B cell (primary cell): Measurements from ENCODE around the gene FLNB. TPM values are rescaled to one million over a fixed set of nuclear protein-coding genes. Genes with fewer than 3 reads are reported as not detected.

Experiments
- ATAC-seq: fragments of 200-7000 bp; cut with Tn5 transposase; one replicate; pipeline ENCODE4 v1.10.0; 2021; ENCODE audit warnings: low read depth, mild to moderate bottlenecking, moderate number of reproducible peaks, moderate library complexity
- CTCF ChIA-PET: fragments of 350-600 bp; sonication (Branson Sonifier 250); formaldehyde crosslinking; loops from one replicate; lab custom pipeline; 2021; ENCODE audit warnings: antibody characterized with exemption, inconsistent platforms; lab: Charles Lee
- POLR2A ChIA-PET: fragments of 350-600 bp; sonication (Branson Sonifier 250); formaldehyde crosslinking; loops from one replicate; lab custom pipeline; 2021; ENCODE audit warnings: antibody characterized with exemption; lab: Charles Lee
- DNase-seq: peaks from one replicate; pipeline ENCODE4 v3.0.0; 2013
- H2AFZ ChIP-seq: 2 replicates; pipeline ENCODE4 v1.6.1; 2012; ENCODE audit warnings: mild to moderate bottlenecking, low read depth, low read length; ENCODE audit not compliant: insufficient read depth, poor library complexity, severe bottlenecking
- H3K27ac ChIP-seq, 2 donors: 1 replicate in 1 of 2; 2 replicates in 1 of 2; pipeline ENCODE4 v1.5.1; 2012 to 2013; ENCODE audit warnings: low read length in 2 of 2, mild to moderate bottlenecking in 2 of 2, moderate library complexity in 1 of 2
- H3K27me3 ChIP-seq, 4 experiments: fragments of 200-600 bp in 1 of 4; sonication (generic) in 1 of 4; replicated peaks in 1 of 4; 1 replicate in 2 of 4; 2 replicates in 2 of 4; pipeline versions ENCODE4 v1.6.1 to v1.7.0; 2013 to 2016; ENCODE audit warnings: low read length in 3 of 4, mild to moderate bottlenecking in 2 of 4, mixed read lengths in 1 of 4, moderate library complexity in 1 of 4; ENCODE audit not compliant: insufficient read depth in 4 of 4, control insufficient read depth in 3 of 4; ENCODE audit errors: control extremely low read depth in 1 of 4
- H3K36me3 ChIP-seq, 2 experiments: replicated peaks in 1 of 2; 1 replicate in 1 of 2; 2 replicates in 1 of 2; pipeline versions ENCODE4 v1.6.1 to v1.7.1; 2013; ENCODE audit warnings: low read length in 1 of 2; ENCODE audit not compliant: insufficient read depth in 2 of 2, control insufficient read depth in 1 of 2; ENCODE audit errors: control extremely low read depth in 1 of 2, extremely low read depth in 1 of 2
- H3K4me1 ChIP-seq, 2 donors: fragments of 200-600 bp in 1 of 2; sonication (generic) in 1 of 2; 1 replicate in 1 of 2; 2 replicates in 1 of 2; pipeline versions ENCODE4 v1.5.1 to v1.6.1; 2013 to 2017; ENCODE audit warnings: low read length in 2 of 2; ENCODE audit not compliant: control insufficient read depth in 2 of 2, insufficient read depth in 2 of 2
- H3K4me2 ChIP-seq: replicated peaks from 2 replicates; pipeline ENCODE3; 2012; ENCODE audit warnings: mild to moderate bottlenecking, low read depth, low read length; ENCODE audit not compliant: poor library complexity, severe bottlenecking
- H3K4me3 ChIP-seq, 5 experiments: fragments of 200-600 bp in 1 of 5; sonication (generic) in 1 of 5; 1 replicate in 3 of 5; 2 replicates in 2 of 5; pipeline versions ENCODE4 v1.5.1 to v1.7.0; 2011 to 2016; ENCODE audit warnings: low read length in 4 of 5, mild to moderate bottlenecking in 4 of 5, low read depth in 2 of 5, control low read depth in 1 of 5, moderate library complexity in 1 of 5; ENCODE audit not compliant: insufficient read depth in 1 of 5; ENCODE audit errors: control extremely low read depth in 1 of 5, extremely low read depth in 1 of 5
- H3K79me2 ChIP-seq: fragments of 200-600 bp; sonication (generic); one replicate; pipeline ENCODE4 v1.6.0; 2016; ENCODE audit warnings: low read length; ENCODE audit not compliant: control insufficient read depth, insufficient read depth
- H3K9ac ChIP-seq: fragments of 200-600 bp; sonication (generic); 2 replicates; pipeline ENCODE4 v1.6.1; 2017; ENCODE audit warnings: mild to moderate bottlenecking, low read length, moderate library complexity
- H3K9me3 ChIP-seq, 3 donors: one replicate each; pipeline versions ENCODE4 v1.6.1 to v1.7.1; 2013; ENCODE audit warnings: low read length in 2 of 3; ENCODE audit not compliant: control insufficient read depth in 2 of 3, insufficient read depth in 1 of 3; ENCODE audit errors: control extremely low read depth in 1 of 3
- H4K20me1 ChIP-seq: 2 replicates; pipeline ENCODE4 v1.6.0; 2012; ENCODE audit warnings: mild to moderate bottlenecking, low read length; ENCODE audit not compliant: insufficient read depth, control insufficient read depth, poor library complexity, severe bottlenecking
- H3K27ac Mint-ChIP-seq: one replicate; pipeline ENCODE4 v1.8.0; 2021; ENCODE audit warnings: mixed read lengths
- H3K27me3 Mint-ChIP-seq: one replicate; pipeline ENCODE4 v1.8.0; 2021; ENCODE audit warnings: mixed read lengths
- H3K4me1 Mint-ChIP-seq: one replicate; pipeline ENCODE4 v1.8.0; 2021; ENCODE audit warnings: mixed read lengths
- H3K4me3 Mint-ChIP-seq: one replicate; pipeline ENCODE4 v1.8.0; 2021; ENCODE audit warnings: mixed read lengths
- H3K9me3 Mint-ChIP-seq: one replicate; pipeline ENCODE4 v1.8.0; 2022; ENCODE audit warnings: mixed read lengths; ENCODE audit not compliant: insufficient read depth
- EZH2 ChIP-seq: IDR thresholded peaks from 2 replicates; pipeline ENCODE4 v1.6.1; 2012; ENCODE audit warnings: borderline replicate concordance, low read depth, mild to moderate bottlenecking, moderate library complexity, low read length; ENCODE audit not compliant: insufficient read depth, poor library complexity, severe bottlenecking
- WGBS: methylation state at CpG from one replicate; pipeline ENCODE4 v1.1.5; 2013; ENCODE audit warnings: missing lambda C conversion rate; ENCODE audit not compliant: insufficient coverage; 5-methylcytosine and 5-hydroxymethylcytosine counted together
- intact Hi-C: fragments of 100-400 bp; cut with micrococcal nuclease; formaldehyde crosslinking; loops from one replicate; pipeline ENCODE4 v1.10.0; 2022
- polyA plus RNA-seq: library from polyadenylated mRNA; depleted of rRNA; stranded (reverse); fragments of >200 nt; gene quantifications from 2 replicates; pipeline ENCODE4 v1.2.3, GENCODE V29; 2012
- total RNA-seq, 2 donors: library from RNA; stranded (reverse); fragments of 120-200 nt in 1 of 2; gene quantifications; 1 replicate in 1 of 2; 2 replicates in 1 of 2; pipeline versions ENCODE4 v1.2.3 to v1.2.4, GENCODE V29; 2013 to 2022
- TF ChIP-seq, protein P1 (sequence below): fragments of 200-600 bp; IDR thresholded peaks from one replicate; pipeline ENCODE4 v1.8.0; 2022; ENCODE audit warnings: antibody characterized with exemption, mild to moderate bottlenecking

Gene FLNB
- total and polyA plus RNA-seq, 2 donors (not counting 1 experiment from before 2014, with no cell fraction given) = 25.5 to 28.3 TPM

DNA sequence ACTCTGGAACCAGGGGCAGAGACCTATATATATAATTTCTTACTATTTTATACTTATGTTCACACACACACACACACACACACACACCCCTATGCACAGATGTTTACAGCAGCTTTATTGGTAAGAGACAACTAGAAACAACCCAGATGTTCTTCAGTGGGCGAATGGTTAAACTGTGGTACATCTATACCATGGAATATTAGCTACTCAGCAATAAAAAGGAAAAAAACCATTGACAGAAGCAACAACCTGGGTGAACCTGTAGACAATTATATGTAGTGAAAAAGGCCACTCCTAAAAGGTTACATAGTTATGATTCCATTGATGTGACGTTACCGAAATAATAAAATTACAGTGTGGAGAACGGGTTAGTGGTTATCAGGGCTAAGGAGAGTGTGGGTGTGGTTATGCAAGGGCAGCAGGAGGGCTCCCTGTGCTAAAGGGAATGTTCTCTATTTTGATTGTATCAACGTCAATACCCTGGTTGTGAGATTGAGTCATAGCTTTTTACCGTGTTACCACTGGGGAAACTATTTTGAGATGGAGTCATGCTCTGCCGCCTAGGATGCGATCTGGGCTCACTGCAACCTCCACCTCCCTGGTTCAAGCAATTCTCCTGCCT lies 85.5 kb downstream of the FLNB start:
- POLR2A ChIA-PET = no interaction called here
- intact Hi-C loops = no loop called here
- 95% methylated on average over 4 of the region's 8 CpGs for WGBS

GRCh38 chr3:58094657-58095056 lies 86.4 kb downstream of the FLNB start:
- Histone ChIP-seq H4K20me1 (no peaks in the 10 kb centered on the region), H3K27ac (no peak overlapping the region), H3K4me1 (no peaks in the 10 kb centered on the region), H3K36me3 (peaks cover 6 to 22% of the 10 kb centered on the region in 2 experiments), H2AFZ (no peak overlapping the region), H3K4me3 (no peak overlapping the region), H3K9ac (no peak overlapping the region), H3K9me3 (no peaks in the 10 kb centered on the region), H3K27me3 (no peaks in the 10 kb centered on the region), H3K79me2 (no peaks in the 10 kb centered on the region), H3K4me2 (no peak overlapping the region)
- 85% methylated on average over 6 of the region's 8 CpGs for WGBS
- CTCF ChIA-PET = no interaction called here
- no peak for ATAC-seq
- peaks cover 2% of the 10 kb centered on the region for H3K4me1 Mint-ChIP-seq
- H3K9me3 Mint-ChIP-seq = no peaks in the 10 kb centered on the region
- POLR2A ChIA-PET = no interaction called here
- intact Hi-C loops = no loop called here
- TF ChIP-seq EZH2 = no peak
- TF ChIP-seq, protein P1, sequence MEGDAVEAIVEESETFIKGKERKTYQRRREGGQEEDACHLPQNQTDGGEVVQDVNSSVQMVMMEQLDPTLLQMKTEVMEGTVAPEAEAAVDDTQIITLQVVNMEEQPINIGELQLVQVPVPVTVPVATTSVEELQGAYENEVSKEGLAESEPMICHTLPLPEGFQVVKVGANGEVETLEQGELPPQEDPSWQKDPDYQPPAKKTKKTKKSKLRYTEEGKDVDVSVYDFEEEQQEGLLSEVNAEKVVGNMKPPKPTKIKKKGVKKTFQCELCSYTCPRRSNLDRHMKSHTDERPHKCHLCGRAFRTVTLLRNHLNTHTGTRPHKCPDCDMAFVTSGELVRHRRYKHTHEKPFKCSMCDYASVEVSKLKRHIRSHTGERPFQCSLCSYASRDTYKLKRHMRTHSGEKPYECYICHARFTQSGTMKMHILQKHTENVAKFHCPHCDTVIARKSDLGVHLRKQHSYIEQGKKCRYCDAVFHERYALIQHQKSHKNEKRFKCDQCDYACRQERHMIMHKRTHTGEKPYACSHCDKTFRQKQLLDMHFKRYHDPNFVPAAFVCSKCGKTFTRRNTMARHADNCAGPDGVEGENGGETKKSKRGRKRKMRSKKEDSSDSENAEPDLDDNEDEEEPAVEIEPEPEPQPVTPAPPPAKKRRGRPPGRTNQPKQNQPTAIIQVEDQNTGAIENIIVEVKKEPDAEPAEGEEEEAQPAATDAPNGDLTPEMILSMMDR = no peak
- H3K4me3 Mint-ChIP-seq = no peak overlapping the region
- H3K27ac Mint-ChIP-seq = no peak overlapping the region
- DNase-seq = no peak
- no peaks in the 10 kb centered on the region for H3K27me3 Mint-ChIP-seq

More for the DNA sequence above, 85.5 kb downstream of the FLNB start:
- Histone ChIP-seq H3K4me2 (no peak overlapping the region), H3K9ac (no peak overlapping the region), H3K4me3 (no peak overlapping the region), H3K27ac (no peak overlapping the region), H3K36me3 (peaks cover 6 to 18% of the 10 kb centered on the region in 2 experiments), H3K4me1 (no peaks in the 10 kb centered on the region), H2AFZ (no peak overlapping the region), H4K20me1 (no peaks in the 10 kb centered on the region), H3K9me3 (no peaks in the 10 kb centered on the region), H3K27me3 (no peaks in the 10 kb centered on the region), H3K79me2 (no peaks in the 10 kb centered on the region)
- CTCF ChIA-PET = no interaction called here
- Mint-ChIP-seq H3K27ac (no peak overlapping the region), H3K4me1 (peaks cover 2% of the 10 kb centered on the region), H3K4me3 (no peak overlapping the region), H3K27me3 (no peaks in the 10 kb centered on the region), H3K9me3 (no peaks in the 10 kb centered on the region)
- ATAC-seq (no peak), DNase-seq (no peak)
- no peak for TF ChIP-seq EZH2
- TF ChIP-seq, protein P1 = no peak
